GM21360 (cell line): ENCODE results near the gene AMPD2.
A peak's percentile ranks its signal among the peaks of the same experiment; 100 is the strongest.

Source experiments
- ATAC-seq: cut with Tn5 transposase; IDR thresholded peaks from one replicate; pipeline ENCODE4 v1.9.1; 2021; ENCODE audit warnings: mild to moderate bottlenecking, moderate library complexity; ENCODE audit not compliant: unreplicated experiment

AMPD2 gene

DNA sequence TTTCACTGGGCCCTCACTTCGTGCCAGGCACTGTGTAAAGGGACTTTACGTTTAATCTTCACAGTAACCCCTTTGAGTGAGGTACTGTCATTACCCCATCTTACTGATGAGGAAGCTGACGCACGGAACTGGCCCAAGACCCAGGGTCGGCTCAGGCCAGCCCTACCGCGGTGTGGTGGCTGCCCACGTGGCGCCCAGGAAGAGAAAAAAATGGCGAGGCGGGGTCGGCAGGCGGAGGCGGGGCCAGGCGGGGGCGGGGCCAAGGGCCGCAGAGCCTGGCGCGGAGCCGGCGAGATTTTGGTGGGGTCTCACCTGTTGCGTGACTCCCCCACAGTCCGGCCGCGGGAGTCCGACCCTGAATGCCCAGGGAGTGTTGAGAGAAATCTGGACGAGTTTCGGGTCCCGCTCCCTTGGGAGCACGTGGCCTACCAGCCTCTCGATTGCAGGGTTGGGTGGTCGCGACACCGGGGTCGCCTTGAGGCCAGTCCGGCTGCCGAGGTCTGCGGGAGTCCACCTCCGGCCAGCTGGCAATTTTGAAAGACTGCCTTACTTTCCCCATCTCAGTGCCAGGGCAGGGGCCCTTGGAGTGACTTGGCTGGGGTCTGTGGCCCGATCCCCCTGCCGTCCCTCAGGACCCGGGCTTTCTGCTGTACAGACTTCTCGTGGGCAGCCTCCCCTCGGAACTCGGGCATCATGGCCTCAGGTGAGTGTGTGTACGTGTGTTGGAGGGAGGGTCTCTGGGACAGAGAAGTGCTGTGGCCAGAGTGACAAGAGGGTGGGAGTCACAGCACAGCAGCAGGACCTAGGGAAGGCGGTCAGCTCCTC, at the start of gene AMPD2, which contains the start of gene GNAT2:
Gene AMPD2, plus strand, starts transcription at position 262 of the 825 bp plus-strand sequence. CDS start 1,339 bp downstream, outside the sequence.
Gene GNAT2, minus strand, starts transcription at position 41 of the 825 bp plus-strand sequence. CDS start 6,746 bp downstream, outside the sequence.
- ATAC-seq, result peak; percentile 34

DNA sequence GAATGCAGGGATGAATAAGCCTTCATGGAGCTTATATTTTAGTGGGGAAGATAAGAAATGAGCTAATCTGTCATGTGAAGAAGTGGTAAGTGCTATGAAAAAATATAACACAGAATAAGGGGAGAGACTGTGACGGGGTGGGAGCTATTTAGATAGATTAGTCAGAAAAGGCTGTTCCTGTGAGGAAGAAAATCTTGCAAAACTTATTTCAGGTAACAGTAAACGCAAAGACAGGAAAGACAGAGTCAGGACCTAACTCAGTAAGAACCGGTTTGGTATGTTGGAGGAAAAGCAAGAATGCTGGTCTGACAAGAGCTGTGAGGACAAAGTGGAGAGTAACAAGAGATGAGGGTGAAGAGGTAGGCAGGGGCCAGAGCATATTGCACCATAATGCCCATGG, 49.2 kb upstream of the AMPD2 start:
- ATAC-seq, result no peak

- no peak for ATAC-seq
Measured at GRCh38 chr1:109573785-109574184, 45.9 kb upstream of the AMPD2 start.

DNA sequence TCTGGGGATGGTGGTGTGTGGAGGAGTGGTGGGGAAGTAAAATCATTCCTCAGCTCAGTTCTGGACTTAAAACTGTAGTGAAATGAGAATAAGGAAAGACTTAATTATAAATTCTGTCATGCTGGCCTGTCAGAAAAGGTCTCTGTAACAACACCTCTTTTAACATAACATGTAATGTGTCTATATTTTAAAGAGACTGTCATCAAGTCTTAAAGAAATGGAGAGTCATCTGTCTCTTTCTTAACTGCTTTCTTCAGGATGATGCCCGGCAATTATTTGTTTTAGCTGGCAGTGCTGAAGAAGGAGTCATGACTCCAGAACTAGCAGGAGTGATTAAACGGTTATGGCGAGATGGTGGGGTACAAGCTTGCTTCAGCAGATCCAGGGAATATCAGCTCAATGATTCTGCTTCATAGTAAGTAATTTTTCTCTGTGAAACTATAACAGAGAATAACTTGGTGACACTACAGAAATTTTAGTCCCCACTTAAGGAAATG, 40.6 kb upstream of the AMPD2 start:
- ATAC-seq, result no peak

DNA sequence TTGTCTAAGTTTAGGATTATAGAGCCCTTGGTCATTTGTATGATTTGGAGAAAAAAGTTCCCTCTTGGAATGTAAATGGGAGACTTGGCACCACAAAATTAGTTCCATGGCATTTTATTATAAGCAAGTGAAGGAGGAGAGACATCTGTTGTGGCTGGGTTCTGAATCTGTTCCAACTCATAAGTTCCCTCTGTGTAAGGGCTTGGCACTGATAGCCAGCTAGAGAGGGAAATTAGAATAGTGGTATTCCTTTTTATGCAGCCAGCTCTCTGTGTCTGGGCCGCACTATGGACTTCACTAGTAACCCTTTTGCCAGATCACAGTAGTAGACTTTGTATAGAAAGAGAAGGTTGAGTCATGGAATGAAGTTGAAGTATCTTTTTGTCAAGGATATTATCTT, 40.1 kb upstream of the AMPD2 start:
- ATAC-seq, result no peak

- ATAC-seq, result no peak
Measured at GRCh38 chr1:109582021-109582420, 37.6 kb upstream of the AMPD2 start.

- no peak for ATAC-seq
Measured at GRCh38 chr1:109584766-109585165, 34.9 kb upstream of the AMPD2 start.

DNA sequence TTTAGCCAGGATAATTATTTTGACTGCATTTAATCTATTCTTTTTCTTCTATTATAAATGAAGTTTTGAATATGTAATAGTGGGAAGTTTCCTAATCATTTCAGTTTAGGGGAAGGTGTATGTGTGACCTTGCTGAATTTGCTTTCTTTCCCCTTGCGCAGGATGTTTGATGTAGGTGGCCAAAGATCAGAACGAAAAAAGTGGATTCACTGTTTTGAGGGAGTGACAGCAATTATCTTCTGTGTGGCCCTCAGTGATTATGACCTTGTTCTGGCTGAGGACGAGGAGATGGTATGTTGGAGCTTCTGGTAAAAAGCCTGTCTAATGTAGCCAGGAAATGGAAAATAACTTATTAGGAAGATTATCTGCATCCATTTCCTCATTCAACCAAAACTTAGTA, 33.6 kb upstream of the AMPD2 start:
- ATAC-seq, result no peak

DNA sequence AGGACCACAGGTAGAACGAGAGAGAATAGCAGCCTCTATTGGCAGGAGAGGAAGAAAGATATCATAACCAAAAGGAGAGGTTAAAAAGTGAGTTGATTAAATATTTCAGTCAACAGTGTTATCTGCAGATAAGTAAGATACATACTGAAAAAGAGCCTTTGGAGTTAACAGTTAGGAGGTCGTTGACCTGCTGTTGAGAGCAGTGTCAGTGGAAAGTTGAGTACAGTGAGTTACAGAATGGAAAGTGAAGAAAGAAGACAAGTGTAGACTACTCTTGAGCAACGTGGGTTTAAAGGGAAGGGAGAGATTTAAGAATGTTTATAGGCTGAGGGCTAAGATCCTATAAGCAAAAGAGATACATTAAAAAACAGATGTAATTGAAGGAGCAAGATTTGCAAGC, 30.5 kb upstream of the AMPD2 start:
- no peak for ATAC-seq

DNA sequence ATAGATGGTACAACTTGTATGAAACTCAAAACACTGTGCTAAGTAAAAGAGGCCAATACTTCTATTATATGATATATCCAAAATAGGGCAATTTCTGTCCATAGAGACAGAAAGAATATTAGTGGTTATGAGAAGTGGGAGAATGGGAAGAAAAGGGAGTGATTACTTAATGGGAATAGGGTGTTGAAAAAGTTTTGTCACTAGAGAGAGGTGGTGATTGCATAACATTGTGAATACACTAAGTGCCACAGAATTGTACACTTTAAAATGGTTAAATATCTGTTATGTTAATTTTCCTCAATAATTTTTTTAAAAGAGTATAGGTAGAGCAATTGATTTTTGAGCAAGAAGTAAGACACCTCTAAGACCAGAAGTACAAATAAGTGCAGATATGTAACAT, 30.0 kb upstream of the AMPD2 start:
- no peak for ATAC-seq

- ATAC-seq, result no peak
Measured at GRCh38 chr1:109592916-109593315, 26.7 kb upstream of the AMPD2 start.

DNA sequence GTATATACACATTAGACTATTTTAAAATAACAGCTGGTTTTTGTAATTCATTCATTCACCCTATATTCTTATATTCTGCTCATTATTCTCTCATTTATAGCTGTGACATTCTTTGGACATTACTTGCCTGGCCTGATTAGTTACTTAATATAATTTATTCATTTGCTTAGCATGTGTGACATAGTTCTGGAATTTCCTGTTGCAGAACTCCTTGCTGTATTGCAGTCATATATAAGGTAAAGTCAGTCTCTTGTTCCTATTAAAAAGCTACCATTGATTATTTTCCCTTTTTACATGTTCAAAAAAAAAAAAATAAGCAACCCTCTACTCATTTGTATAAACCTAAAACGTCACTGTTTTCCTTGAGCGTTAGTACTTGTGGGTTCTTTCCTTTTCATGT, 24.1 kb upstream of the AMPD2 start:
- ATAC-seq, result no peak

GRCh38 chr1:109598156-109598555, 21.5 kb upstream of the AMPD2 start:
- no peak for ATAC-seq

GRCh38 chr1:109598655-109599054, 21.0 kb upstream of the AMPD2 start:
- no peak for ATAC-seq

GRCh38 chr1:109603229-109603628, 16.4 kb upstream of the AMPD2 start:
- no peak for ATAC-seq

GRCh38 chr1:109605381-109605780, 14.3 kb upstream of the AMPD2 start:
- no peak for ATAC-seq

- ATAC-seq, result no peak
Measured at GRCh38 chr1:109609881-109610280, 9.8 kb upstream of the AMPD2 start.

GRCh38 chr1:109610609-109611307, 8.9 kb upstream of the AMPD2 start:
- no peak for ATAC-seq

DNA sequence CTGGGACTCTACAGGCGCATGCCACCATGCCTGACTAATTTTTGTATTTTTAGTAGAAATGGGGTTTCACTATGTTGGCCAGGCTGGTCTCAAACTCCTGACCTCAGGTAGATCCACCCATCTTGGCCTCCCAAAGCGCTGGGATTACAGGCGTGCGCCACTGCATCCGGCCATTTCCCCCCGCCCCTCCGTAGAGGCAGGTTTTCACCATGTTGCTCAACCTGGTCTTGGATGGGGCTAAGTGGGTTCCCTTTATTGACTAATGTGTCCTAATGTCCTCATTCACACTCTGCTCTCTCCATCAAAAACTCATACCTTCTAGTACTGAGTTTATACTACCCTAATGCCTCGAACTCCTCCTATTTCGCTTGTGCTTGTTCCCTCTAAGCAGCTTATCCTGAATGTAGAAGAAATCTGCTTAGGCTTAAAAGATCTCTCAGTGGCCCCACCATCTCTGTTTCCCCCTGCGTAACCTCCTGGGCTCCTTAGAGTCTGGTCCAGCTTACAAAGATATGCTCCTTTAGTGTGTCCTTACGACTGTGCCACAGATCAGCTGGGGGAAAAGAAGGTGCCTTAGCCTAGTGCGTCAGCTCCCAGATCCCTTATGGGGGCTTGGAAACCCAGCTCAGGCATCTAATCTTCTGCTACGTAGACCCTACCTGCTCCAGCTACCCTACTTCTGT, 8.2 kb upstream of the AMPD2 start:
- ATAC-seq, result no peak

DNA sequence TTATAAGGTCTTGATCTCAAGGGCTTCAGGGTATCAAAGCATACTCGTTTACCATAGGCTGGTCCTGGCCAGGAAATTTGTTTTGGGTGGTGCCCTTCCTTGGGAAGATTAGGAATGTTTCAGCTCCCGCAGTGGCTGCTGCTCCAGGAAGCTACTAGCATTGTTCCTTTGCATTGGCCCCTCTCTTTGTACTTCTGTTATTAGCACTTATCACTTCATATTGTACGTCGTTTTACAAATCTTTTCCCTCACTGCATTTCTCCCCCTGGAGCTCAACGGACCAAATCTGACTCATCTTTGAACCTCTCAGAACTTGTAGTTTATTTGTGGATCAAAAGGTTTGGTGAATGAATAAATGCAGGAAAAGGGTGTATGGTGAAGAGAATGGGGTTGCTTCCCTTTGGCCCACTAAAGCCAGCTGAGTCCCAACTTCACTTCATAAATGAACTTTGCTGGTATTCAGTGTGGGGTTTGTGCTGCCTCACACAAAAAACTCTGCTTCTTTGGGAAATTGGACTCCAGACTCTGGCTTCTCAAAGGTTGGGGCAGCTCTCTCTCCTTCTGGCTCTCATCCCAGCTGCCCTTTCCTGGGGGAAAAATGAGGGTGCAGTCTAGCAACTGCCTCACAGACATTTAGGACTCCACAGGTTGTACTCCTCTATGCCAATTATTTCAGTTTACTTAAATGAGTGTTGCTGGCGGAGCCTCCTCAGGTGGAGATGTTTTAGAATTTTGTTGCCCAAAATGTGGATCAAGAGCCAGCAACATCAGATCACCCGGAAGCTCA, 6.1 kb upstream of the AMPD2 start:
- ATAC-seq, result no peak

- ATAC-seq, result no peak
Measured at GRCh38 chr1:109615879-109616278, 3.8 kb upstream of the AMPD2 start.
